ENCODE measurements around the gene RNF227. TPM values are rescaled to one million over a fixed set of nuclear protein-coding genes. Genes with fewer than 3 reads are reported as not detected.

Gene RNF227
- total and polyA plus RNA-seq, 2 of the 13 experiments (the other 11 are each of a cell fraction or from before 2014, with no cell fraction given) = 0.20 to 0.79 TPM

- TF ChIP-seq, protein P1, sequence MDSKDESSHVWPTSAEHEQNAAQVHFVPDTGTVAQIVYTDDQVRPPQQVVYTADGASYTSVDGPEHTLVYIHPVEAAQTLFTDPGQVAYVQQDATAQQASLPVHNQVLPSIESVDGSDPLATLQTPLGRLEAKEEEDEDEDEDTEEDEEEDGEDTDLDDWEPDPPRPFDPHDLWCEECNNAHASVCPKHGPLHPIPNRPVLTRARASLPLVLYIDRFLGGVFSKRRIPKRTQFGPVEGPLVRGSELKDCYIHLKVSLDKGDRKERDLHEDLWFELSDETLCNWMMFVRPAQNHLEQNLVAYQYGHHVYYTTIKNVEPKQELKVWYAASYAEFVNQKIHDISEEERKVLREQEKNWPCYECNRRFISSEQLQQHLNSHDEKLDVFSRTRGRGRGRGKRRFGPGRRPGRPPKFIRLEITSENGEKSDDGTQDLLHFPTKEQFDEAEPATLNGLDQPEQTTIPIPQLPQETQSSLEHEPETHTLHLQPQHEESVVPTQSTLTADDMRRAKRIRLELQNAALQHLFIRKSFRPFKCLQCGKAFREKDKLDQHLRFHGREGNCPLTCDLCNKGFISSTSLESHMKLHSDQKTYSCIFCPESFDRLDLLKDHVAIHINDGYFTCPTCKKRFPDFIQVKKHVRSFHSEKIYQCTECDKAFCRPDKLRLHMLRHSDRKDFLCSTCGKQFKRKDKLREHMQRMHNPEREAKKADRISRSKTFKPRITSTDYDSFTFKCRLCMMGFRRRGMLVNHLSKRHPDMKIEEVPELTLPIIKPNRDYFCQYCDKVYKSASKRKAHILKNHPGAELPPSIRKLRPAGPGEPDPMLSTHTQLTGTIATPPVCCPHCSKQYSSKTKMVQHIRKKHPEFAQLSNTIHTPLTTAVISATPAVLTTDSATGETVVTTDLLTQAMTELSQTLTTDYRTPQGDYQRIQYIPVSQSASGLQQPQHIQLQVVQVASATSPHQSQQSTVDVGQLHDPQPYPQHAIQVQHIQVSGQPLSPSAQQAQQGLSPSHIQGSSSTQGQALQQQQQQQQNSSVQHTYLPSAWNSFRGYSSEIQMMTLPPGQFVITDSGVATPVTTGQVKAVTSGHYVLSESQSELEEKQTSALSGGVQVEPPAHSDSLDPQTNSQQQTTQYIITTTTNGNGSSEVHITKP (CRISPR knock-in tag; IDR thresholded peaks at IDR 0.05; ENCODE audit: low read depth) = no peak
- TF ChIP-seq ZNF839 (CRISPR knock-in tag; IDR thresholded peaks at IDR 0.05; ENCODE audit: borderline replicate concordance) (0 out of 2 replicates have a peak, but pooled peaks have one; percentile 58), ZGPAT (CRISPR knock-in tag; IDR thresholded peaks at IDR 0.05) (peak; percentile 16; the same call in 1 of the 2 replicates), SNAPC4 (CRISPR knock-in tag; IDR thresholded peaks at IDR 0.05) (0 out of 2 replicates have a peak, but pooled peaks have one; percentile 6), EP300 (IDR thresholded peaks at IDR 0.05; ENCODE audit: low read depth in 2 of 2, low read length in 2 of 2) (no peak), EP300 (CRISPR knock-in tag; IDR thresholded peaks at IDR 0.05; ENCODE audit: borderline replicate concordance) (no peak; the same call in 1 of the 2 replicates), CBX2 (IDR thresholded peaks at IDR 0.05; ENCODE audit: low read depth, low read length) (no peak), CBX2 (CRISPR knock-in tag; IDR thresholded peaks at IDR 0.05; ENCODE audit: low read depth) (no peak), ZNF260 (CRISPR knock-in tag; IDR thresholded peaks at IDR 0.05; ENCODE audit: borderline replicate concordance, low read depth) (no peak), REXO4 (CRISPR knock-in tag; IDR thresholded peaks at IDR 0.05; ENCODE audit: borderline replicate concordance) (no peak), HOXA9 (CRISPR knock-in tag; IDR thresholded peaks at IDR 0.05; ENCODE audit: borderline replicate concordance) (no peak)
- TF ChIP-seq, protein P2, sequence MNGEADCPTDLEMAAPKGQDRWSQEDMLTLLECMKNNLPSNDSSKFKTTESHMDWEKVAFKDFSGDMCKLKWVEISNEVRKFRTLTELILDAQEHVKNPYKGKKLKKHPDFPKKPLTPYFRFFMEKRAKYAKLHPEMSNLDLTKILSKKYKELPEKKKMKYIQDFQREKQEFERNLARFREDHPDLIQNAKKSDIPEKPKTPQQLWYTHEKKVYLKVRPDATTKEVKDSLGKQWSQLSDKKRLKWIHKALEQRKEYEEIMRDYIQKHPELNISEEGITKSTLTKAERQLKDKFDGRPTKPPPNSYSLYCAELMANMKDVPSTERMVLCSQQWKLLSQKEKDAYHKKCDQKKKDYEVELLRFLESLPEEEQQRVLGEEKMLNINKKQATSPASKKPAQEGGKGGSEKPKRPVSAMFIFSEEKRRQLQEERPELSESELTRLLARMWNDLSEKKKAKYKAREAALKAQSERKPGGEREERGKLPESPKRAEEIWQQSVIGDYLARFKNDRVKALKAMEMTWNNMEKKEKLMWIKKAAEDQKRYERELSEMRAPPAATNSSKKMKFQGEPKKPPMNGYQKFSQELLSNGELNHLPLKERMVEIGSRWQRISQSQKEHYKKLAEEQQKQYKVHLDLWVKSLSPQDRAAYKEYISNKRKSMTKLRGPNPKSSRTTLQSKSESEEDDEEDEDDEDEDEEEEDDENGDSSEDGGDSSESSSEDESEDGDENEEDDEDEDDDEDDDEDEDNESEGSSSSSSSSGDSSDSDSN (CRISPR knock-in tag; IDR thresholded peaks at IDR 0.05) = peak; percentile 2
- TF ChIP-seq, protein P3, sequence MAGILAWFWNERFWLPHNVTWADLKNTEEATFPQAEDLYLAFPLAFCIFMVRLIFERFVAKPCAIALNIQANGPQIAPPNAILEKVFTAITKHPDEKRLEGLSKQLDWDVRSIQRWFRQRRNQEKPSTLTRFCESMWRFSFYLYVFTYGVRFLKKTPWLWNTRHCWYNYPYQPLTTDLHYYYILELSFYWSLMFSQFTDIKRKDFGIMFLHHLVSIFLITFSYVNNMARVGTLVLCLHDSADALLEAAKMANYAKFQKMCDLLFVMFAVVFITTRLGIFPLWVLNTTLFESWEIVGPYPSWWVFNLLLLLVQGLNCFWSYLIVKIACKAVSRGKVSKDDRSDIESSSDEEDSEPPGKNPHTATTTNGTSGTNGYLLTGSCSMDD (CRISPR knock-in tag; IDR thresholded peaks at IDR 0.05) = no peak
Observed at GRCh38 chr17:7888184-7888920, 27.7 kb downstream of the RNF227 start, which contains the start of gene CHD3 (continued).
